Kidney epithelial cell (primary cell): Measurements from ENCODE around the gene FAT2. TPM values are rescaled to one million over a fixed set of nuclear protein-coding genes. Genes with fewer than 3 reads are reported as not detected.

Experiments used
- DNase-seq: peaks from one replicate; pipeline ENCODE4 v3.0.0-alpha.2; 2010; ENCODE audit warnings: low read depth
- H3K27me3 ChIP-seq: 2 replicates; pipeline ENCODE4 v1.6.0; 2011; ENCODE audit warnings: low read length; ENCODE audit not compliant: control insufficient read depth, insufficient read depth
- H3K36me3 ChIP-seq: 2 replicates; pipeline ENCODE4 v1.5.1; 2011; ENCODE audit warnings: low read length; ENCODE audit not compliant: control insufficient read depth, insufficient read depth
- H3K4me3 ChIP-seq: 2 replicates; pipeline ENCODE4 v1.5.1; 2011; ENCODE audit warnings: low read depth, mild to moderate bottlenecking, control low read depth, low read length
- CTCF ChIP-seq: IDR thresholded peaks from 2 replicates; pipeline ENCODE4 v1.5.1; 2011; ENCODE audit warnings: mild to moderate bottlenecking, moderate library complexity, low read length, control low read depth, inconsistent platforms; ENCODE audit not compliant: insufficient read depth, poor library complexity, severe bottlenecking
- total RNA-seq: library from RNA; depleted of rRNA; stranded (reverse); fragments of >200 nt; gene quantifications from 2 replicates; pipeline ENCODE4 v1.2.3, GENCODE V29; 2015

The FAT2 gene
- total RNA-seq, 1 donor from 2014 or later: 0.58 TPM

GRCh38 chr5:151551985-151552384, 39.1 kb downstream of the FAT2 start:
- no peak for DNase-seq
- H3K36me3 ChIP-seq: no peaks in the 10 kb centered on the region
- no peak overlapping the region for H3K4me3 ChIP-seq
- no peak for TF ChIP-seq CTCF
- H3K27me3 ChIP-seq: no peaks in the 10 kb centered on the region

- DNase-seq: no peak
- no peak for TF ChIP-seq CTCF
- H3K27me3 ChIP-seq: no peaks in the 10 kb centered on the region
- H3K36me3 ChIP-seq: no peaks in the 10 kb centered on the region
- no peak overlapping the region for H3K4me3 ChIP-seq
Observed at GRCh38 chr5:151550146-151550545, 41.0 kb downstream of the FAT2 start.

GRCh38 chr5:151549713-151550112, 41.4 kb downstream of the FAT2 start:
- H3K27me3 ChIP-seq: no peaks in the 10 kb centered on the region
- DNase-seq: no peak
- TF ChIP-seq CTCF: no peak
- H3K4me3 ChIP-seq: no peak overlapping the region
- no peaks in the 10 kb centered on the region for H3K36me3 ChIP-seq

GRCh38 chr5:151547364-151547763, 43.8 kb downstream of the FAT2 start:
- Histone ChIP-seq H3K36me3 (no peaks in the 10 kb centered on the region), H3K27me3 (no peaks in the 10 kb centered on the region), H3K4me3 (no peak overlapping the region)
- DNase-seq: no peak
- no peak for TF ChIP-seq CTCF

GRCh38 chr5:151541571-151541970, 49.6 kb downstream of the FAT2 start:
- DNase-seq: no peak
- Histone ChIP-seq H3K36me3 (no peaks in the 10 kb centered on the region), H3K27me3 (no peaks in the 10 kb centered on the region), H3K4me3 (no peak overlapping the region)
- no peak for TF ChIP-seq CTCF

Other genes with a start within 250 kb of the FAT2 start
- not detected in 2 replicates for gene SLC36A2, start 243.8 kb downstream of the FAT2 start, total RNA-seq
- gene SLC36A1, start 143.7 kb downstream of the FAT2 start, total RNA-seq: 9.1 and 13.8 TPM in 2 replicates
- gene SPARC, start 95.6 kb upstream of the FAT2 start, total RNA-seq: 139 and 140 TPM in 2 replicates
- gene ATOX1, start 167.3 kb upstream of the FAT2 start, total RNA-seq: 91.6 and 118 TPM in 2 replicates
- 134 and 154 TPM in 2 replicates for gene G3BP1, start 180.6 kb upstream of the FAT2 start, total RNA-seq